K562 (cell line): ENCODE data around the gene HOXB6. TPM values are rescaled to one million over a fixed set of nuclear protein-coding genes. Genes with fewer than 3 reads are reported as not detected.

Source experiments
- CEBPG ChIP-seq, 3 experiments: fragments of 200-800 bp in 1 of 3; sonication (Bioruptor generic) in 1 of 3; sonication (generic) in 1 of 3; formaldehyde crosslinking in 1 of 3; IDR thresholded peaks in 2 of 3; conservative IDR thresholded peaks in 1 of 3; 2 replicates each; pipeline versions ENCODE4 v1.6.1 to v1.8.0; 2016 to 2022; ENCODE audit warnings: missing compliant biosample characterization in 2 of 3, missing genetic modification characterization in 2 of 3, mild to moderate bottlenecking in 1 of 3, missing genetic modification reagents in 1 of 3
- CUX1 ChIP-seq: fragments of 200-800 bp; sonication (Bioruptor generic); IDR thresholded peaks from 2 replicates; pipeline ENCODE4 v1.6.1; 2016; ENCODE audit warnings: missing genetic modification characterization, missing compliant biosample characterization
- FIP1L1 ChIP-seq: fragments of 200-400 bp; formaldehyde crosslinking; IDR thresholded peaks from 2 replicates; pipeline ENCODE4 v1.6.1; 2018; ENCODE audit warnings: mild to moderate bottlenecking, low read depth, low read length; ENCODE audit not compliant: poor library complexity, severe bottlenecking
- NFIC ChIP-seq: fragments of 450-650 bp; IDR thresholded peaks from 2 replicates; pipeline ENCODE4 v1.6.1; 2017; ENCODE audit warnings: mild to moderate bottlenecking, inconsistent platforms
- POLR2B ChIP-seq: fragments of 450-650 bp; IDR thresholded peaks from 2 replicates; pipeline ENCODE4 v1.6.1; 2018; ENCODE audit warnings: low read depth; ENCODE audit not compliant: partially characterized antibody
- ZNF175 ChIP-seq: fragments of 200-800 bp; sonication (Bioruptor generic); IDR thresholded peaks from 2 replicates; pipeline ENCODE4 v1.6.1; 2016; ENCODE audit warnings: low read depth, mild to moderate bottlenecking, missing genetic modification characterization, missing compliant biosample characterization
- polyA plus RNA-seq, 8 experiments: library from polyadenylated mRNA; depleted of rRNA in 4 of 8; stranded (reverse) in 5 of 8; unstranded in 3 of 8; fragments of >200 nt; fragmentation: Nextera tagmentation in 2 of 8; fragmentation: Illumina TruSeq in 1 of 8; extraction: Ambion mirVana in 2 of 8; extraction: Trizol in 1 of 8; gene quantifications; 2 replicates each; pipeline versions ENCODE4 v1.2.1 to v1.2.3, GENCODE V29; 2011 to 2014; ENCODE audit warnings: inconsistent platforms in 1 of 8, missing spikeins in 1 of 8
- total RNA-seq, 7 experiments: library from RNA; depleted of rRNA in 6 of 7; stranded (reverse); fragments of >200 nt in 6 of 7; fragmentation: Illumina TruSeq in 2 of 7; extraction: Trizol in 2 of 7; gene quantifications; 2 replicates each; pipeline versions ENCODE4 v1.2.1 to v1.2.3, GENCODE V29; 2011 to 2021; ENCODE audit warnings: low replicate concordance in 1 of 7
- TF ChIP-seq, protein P1 (sequence below): sonication (generic); formaldehyde crosslinking; IDR thresholded peaks from 2 replicates; pipeline ENCODE4 v1.8.1; 2023; ENCODE audit warnings: mild to moderate bottlenecking, missing genetic modification reagents, moderate library complexity
- TF ChIP-seq, protein P2 (sequence below): fragments of 450-650 bp; conservative IDR thresholded peaks from 2 replicates; pipeline ENCODE4 v1.6.1; 2016; ENCODE audit warnings: missing genetic modification characterization, low read depth, mild to moderate bottlenecking, missing compliant biosample characterization, moderate library complexity

HOXB6 gene
- total and polyA plus RNA-seq, 9 of the 15 experiments (the other 6 are each of a cell fraction or from before 2014, with no cell fraction given), result 1.2 to 14.8 (median 4.9) TPM

GRCh38 chr17:48621410-48622392 is 16.9 kb upstream of the HOXB6 start (continued):
- TF ChIP-seq CUX1, result no peak
- no peak for TF ChIP-seq CEBPG (CRISPR knock-in tag; IDR thresholded peaks at IDR 0.05)
- TF ChIP-seq CEBPG (tag; conservative IDR thresholded peaks at IDR 0.05 in 1 of 2, IDR thresholded peaks at IDR 0.05 in 1 of 2), result no peak
- peak; percentile 18 for TF ChIP-seq POLR2B
- TF ChIP-seq, protein P1, sequence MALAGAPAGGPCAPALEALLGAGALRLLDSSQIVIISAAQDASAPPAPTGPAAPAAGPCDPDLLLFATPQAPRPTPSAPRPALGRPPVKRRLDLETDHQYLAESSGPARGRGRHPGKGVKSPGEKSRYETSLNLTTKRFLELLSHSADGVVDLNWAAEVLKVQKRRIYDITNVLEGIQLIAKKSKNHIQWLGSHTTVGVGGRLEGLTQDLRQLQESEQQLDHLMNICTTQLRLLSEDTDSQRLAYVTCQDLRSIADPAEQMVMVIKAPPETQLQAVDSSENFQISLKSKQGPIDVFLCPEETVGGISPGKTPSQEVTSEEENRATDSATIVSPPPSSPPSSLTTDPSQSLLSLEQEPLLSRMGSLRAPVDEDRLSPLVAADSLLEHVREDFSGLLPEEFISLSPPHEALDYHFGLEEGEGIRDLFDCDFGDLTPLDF (CRISPR knock-in tag), result no peak
- TF ChIP-seq FIP1L1, result no peak
- TF ChIP-seq, protein P2, sequence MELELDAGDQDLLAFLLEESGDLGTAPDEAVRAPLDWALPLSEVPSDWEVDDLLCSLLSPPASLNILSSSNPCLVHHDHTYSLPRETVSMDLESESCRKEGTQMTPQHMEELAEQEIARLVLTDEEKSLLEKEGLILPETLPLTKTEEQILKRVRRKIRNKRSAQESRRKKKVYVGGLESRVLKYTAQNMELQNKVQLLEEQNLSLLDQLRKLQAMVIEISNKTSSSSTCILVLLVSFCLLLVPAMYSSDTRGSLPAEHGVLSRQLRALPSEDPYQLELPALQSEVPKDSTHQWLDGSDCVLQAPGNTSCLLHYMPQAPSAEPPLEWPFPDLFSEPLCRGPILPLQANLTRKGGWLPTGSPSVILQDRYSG (tag), result no peak
- TF ChIP-seq NFIC, result 0 out of 2 replicates have a peak, but pooled peaks have one; percentile 15
- TF ChIP-seq ZNF175, result no peak
